AG10803 (cell line): Measurements from ENCODE around the gene MADD.

ENCODE experiments used
- DNase-seq: peaks from one replicate; pipeline ENCODE4 v3.0.0; 2010; ENCODE audit warnings: low read depth
- H3K4me3 ChIP-seq: 2 replicates; pipeline ENCODE4 v1.5.1; 2011; ENCODE audit warnings: mild to moderate bottlenecking, low read length, control low read depth
- TF ChIP-seq, protein P1 (sequence below): conservative IDR thresholded peaks from 2 replicates; pipeline ENCODE4 v1.5.1; 2011; ENCODE audit warnings: mild to moderate bottlenecking, low read length, control low read depth, inconsistent platforms

Gene MADD

GRCh38 chr11:47258317-47258902 lies 11.5 kb upstream of the MADD start:
- H3K4me3 ChIP-seq: peak overlapping the region; percentile 15; the same call in 1 of the 2 replicates
- TF ChIP-seq, protein P1, sequence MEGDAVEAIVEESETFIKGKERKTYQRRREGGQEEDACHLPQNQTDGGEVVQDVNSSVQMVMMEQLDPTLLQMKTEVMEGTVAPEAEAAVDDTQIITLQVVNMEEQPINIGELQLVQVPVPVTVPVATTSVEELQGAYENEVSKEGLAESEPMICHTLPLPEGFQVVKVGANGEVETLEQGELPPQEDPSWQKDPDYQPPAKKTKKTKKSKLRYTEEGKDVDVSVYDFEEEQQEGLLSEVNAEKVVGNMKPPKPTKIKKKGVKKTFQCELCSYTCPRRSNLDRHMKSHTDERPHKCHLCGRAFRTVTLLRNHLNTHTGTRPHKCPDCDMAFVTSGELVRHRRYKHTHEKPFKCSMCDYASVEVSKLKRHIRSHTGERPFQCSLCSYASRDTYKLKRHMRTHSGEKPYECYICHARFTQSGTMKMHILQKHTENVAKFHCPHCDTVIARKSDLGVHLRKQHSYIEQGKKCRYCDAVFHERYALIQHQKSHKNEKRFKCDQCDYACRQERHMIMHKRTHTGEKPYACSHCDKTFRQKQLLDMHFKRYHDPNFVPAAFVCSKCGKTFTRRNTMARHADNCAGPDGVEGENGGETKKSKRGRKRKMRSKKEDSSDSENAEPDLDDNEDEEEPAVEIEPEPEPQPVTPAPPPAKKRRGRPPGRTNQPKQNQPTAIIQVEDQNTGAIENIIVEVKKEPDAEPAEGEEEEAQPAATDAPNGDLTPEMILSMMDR: no peak
- no peak for DNase-seq

DNA sequence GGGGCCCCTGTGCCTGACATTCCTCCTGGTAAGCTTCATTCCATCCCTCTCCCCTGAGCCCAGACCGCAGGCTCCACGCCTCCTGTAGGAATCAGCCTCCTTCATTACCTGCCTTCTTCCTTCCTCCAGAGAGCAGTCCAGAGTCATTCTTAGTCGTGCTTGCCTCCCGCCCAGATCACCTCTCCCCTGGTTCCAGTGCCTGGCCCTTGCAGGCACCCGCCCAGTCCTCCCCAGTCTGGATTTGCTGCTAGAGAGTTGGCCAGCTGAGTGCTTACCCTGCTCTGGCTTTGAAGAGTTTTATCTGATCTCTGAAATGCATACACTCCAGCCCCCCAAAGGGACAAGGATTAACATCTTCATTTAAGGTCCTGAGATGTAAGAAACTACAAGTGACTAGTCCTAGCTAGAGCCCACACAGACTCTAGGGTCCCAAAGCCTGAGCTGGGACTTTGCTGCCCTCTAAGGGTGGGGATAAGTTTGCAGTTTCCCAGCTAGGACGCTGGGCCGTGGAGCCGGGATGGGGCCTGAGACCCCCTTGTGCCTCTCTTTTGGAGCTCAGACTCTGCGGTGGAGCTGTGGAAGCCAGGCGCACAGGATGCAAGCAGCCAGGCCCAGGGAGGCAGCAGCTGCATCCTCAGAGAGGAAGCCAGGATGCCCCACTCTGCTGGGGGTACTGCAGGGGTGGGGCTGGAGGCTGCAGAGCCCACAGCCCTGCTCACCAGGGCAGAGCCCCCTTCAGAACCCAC lies 10.5 kb upstream of the MADD start:
- no peak overlapping the region for H3K4me3 ChIP-seq
- TF ChIP-seq, protein P1: peak; percentile 67
- peak; percentile 31 for DNase-seq

DNA sequence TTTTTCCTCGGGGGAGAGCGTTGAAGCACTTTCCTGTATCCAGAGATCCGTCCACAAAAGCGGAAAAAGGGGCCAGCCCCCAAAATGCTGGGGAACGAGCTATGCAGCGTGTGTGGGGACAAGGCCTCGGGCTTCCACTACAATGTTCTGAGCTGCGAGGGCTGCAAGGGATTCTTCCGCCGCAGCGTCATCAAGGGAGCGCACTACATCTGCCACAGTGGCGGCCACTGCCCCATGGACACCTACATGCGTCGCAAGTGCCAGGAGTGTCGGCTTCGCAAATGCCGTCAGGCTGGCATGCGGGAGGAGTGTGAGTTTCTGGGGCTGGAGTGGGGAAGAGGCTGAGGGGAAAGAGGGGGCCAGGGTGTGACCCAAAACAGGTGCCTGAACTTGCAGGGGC lies 9.6 kb upstream of the MADD start:
- no peak for DNase-seq
- TF ChIP-seq, protein P1: no peak
- H3K4me3 ChIP-seq: no peak overlapping the region

DNA sequence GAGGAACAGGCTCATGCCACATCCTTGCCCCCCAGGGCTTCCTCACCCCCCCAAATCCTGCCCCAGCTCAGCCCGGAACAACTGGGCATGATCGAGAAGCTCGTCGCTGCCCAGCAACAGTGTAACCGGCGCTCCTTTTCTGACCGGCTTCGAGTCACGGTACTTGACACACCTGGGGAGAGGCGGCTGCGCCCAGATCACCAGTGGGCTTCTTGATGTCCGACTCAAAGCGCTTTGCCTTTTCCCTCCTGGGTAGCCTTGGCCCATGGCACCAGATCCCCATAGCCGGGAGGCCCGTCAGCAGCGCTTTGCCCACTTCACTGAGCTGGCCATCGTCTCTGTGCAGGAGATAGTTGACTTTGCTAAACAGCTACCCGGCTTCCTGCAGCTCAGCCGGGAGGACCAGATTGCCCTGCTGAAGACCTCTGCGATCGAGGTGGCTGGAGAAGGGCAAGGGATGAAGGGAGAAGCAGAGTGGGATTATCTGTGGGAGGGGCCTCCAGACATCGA lies 8.6 kb upstream of the MADD start:
- DNase-seq: no peak
- TF ChIP-seq, protein P1: no peak
- no peak overlapping the region for H3K4me3 ChIP-seq

- DNase-seq: no peak
- TF ChIP-seq, protein P1: no peak
- no peak overlapping the region for H3K4me3 ChIP-seq
Observed at GRCh38 chr11:47264119-47264518, 5.8 kb upstream of the MADD start.

DNA sequence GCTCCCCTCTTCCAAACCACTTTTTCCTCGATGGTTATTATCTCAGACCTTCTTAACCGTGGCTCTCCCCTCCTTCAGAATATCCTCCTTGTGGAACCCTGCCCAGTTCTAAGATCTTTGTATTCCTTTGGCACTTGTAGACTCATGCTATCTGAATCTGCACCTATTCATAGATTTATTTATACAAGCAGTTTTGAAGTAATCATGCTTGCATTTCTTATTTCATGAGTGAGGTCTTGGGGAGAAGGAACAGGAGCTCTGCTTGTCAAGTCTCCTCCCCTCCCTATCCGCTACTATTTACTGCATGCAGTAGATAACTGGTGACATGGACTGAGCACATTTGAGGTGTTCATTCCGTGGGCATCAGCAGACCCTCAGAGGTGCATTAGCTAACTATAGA lies 5.4 kb upstream of the MADD start:
- no peak for DNase-seq
- H3K4me3 ChIP-seq: no peak overlapping the region
- TF ChIP-seq, protein P1: no peak

DNA sequence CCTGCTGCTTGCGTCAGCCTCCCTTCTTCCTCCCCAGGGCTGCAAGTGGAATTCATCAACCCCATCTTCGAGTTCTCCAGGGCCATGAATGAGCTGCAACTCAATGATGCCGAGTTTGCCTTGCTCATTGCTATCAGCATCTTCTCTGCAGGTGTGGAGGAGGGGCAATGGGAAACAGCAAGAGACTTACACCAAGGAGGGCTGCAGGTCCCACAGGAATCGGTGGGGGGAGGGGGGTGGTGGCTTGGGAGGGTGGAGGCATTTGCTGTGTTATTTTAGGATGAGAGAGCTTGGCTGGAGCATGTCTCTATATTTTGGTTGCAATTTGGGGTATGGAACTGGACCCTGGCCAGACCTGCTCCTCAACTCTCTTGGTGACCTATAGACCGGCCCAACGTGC lies 2.1 kb upstream of the MADD start:
- TF ChIP-seq, protein P1: no peak
- H3K4me3 ChIP-seq: no peak overlapping the region

More for the DNA sequence above, 2.1 kb upstream of the MADD start:
- no peak for DNase-seq
